Stimulated activated CD8-positive, alpha-beta memory T cell treated with anti-CD3 and anti-CD28 coated beads, Interleukin-15, amount 100 ng/mL, for 4 hours (primary cell): ENCODE results near the gene NDOR1.
A peak's percentile ranks its signal among the peaks of the same experiment; 100 is the strongest.

ENCODE experiments used
- DNase-seq, 2 donors: peaks; one replicate each; pipeline ENCODE4 v3.0.0-alpha.2; 2020; ENCODE audit warnings: low read depth in 2 of 2

NDOR1 gene

GRCh38 chr9:137205126-137206069 is at the start of gene NDOR1, which contains the start of gene TMEM203:
TSS of gene NDOR1 (plus strand) at chr9:137205700. CDS start at chr9:137205778, 78 bp downstream.
TSS of gene TMEM203 (minus strand) at chr9:137205648. CDS start at chr9:137205414, 234 bp downstream.
- peak; percentile 84 for DNase-seq

GRCh38 chr9:137156567-137157375 is 48.7 kb upstream of the NDOR1 start:
- DNase-seq = peak; percentile 44 to 69

GRCh38 chr9:137157618-137158415 is 47.7 kb upstream of the NDOR1 start:
- no peak for DNase-seq

DNA sequence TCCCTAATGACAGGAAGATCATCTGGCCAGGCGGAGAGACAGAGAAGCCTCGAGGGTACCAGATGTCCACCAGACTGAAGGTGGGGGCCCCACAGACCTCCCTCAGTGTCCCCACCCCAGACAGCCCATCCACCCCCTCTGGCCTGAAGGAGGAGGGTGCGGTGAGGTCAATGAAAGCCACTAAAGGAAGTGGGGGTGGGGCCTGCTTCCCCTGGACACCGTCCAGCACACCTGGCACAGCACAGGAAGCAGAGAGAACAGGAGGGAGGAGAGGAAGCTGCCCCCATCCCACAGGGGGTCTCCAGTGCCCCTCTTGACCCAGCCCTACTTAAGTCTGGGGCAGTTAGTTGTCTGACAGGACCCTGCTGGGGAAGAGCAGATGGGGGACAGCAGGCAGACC is 46.9 kb upstream of the NDOR1 start:
- DNase-seq = no peak

GRCh38 chr9:137159105-137160053 is 46.1 kb upstream of the NDOR1 start:
- no peak for DNase-seq

GRCh38 chr9:137160054-137160425 is 45.5 kb upstream of the NDOR1 start:
- no peak for DNase-seq

DNA sequence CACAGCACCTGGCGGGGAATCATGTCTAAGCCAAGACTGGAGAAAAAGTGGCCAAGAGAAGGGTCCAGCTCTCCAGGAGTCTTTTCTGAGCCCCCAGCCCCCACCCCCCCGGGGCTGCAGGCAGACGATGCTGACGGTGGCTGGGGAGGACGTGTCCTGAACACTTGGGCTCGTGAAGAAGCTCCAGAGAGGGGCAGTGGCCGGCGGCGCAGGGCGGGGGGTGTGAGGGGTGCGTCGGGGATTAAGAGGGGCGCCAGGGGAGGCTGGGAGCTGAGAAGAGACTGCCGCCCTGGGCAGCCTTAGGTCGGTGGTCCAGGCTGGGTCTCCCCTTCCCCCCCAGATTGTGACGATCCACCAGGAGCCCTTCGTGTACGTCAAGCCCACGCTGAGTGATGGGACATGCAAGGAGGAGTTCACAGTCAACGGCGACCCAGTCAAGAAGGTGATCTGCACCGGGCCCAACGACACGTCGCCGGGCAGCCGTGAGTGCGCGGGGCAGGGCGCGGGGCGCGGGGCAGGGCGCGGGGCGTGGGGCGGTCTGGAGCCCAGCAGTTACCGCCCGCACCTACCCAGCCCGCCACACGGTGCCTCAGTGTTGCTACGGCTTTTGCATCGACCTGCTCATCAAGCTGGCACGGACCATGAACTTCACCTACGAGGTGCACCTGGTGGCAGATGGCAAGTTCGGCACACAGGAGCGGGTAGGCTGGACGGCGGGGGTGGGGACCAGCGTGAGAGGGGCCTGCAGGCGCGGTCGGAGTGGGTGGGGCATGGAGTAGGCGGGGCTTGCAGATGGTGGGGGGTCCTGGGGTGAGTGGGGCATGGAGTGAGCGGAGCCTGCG is 44.6 kb upstream of the NDOR1 start:
- no peak for DNase-seq

- DNase-seq = no peak
Observed at GRCh38 chr9:137161558-137162486, 43.7 kb upstream of the NDOR1 start.

GRCh38 chr9:137162505-137163364 is 42.8 kb upstream of the NDOR1 start:
- DNase-seq = no peak

- DNase-seq = no peak
Observed at GRCh38 chr9:137163365-137163715, 42.2 kb upstream of the NDOR1 start.

GRCh38 chr9:137163805-137164204 is 41.7 kb upstream of the NDOR1 start:
- no peak for DNase-seq

GRCh38 chr9:137164370-137165249 is 40.9 kb upstream of the NDOR1 start:
- no peak for DNase-seq

DNA sequence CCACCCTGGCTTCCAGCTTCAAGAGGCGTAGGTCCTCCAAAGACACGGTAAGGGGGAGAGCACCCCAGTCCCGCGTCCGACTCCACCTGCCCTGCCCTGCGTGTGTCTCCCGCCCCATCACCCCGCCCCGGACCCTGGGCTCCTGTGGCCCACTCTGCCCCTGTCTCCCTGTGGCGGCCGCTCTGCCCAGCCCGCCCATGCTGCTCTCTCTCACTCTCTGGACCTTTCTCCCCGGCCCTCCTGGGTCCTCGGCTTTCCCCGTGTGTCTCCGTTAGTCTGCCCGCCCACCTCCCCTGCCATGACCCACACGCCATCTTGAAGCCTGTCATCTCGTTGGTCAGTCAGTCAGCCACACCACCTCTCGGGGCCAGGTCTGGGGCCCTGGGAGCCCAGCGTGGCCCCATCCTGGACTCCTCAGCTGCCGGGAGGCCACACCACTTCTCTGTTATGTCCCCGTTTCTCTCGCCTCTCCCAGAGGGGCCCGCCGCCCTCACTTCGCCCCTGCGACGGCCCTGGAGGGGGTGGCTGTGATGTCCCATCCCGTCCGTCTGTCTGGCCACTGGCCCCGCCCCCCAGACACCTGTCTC is 40.2 kb upstream of the NDOR1 start:
- DNase-seq = no peak

DNA sequence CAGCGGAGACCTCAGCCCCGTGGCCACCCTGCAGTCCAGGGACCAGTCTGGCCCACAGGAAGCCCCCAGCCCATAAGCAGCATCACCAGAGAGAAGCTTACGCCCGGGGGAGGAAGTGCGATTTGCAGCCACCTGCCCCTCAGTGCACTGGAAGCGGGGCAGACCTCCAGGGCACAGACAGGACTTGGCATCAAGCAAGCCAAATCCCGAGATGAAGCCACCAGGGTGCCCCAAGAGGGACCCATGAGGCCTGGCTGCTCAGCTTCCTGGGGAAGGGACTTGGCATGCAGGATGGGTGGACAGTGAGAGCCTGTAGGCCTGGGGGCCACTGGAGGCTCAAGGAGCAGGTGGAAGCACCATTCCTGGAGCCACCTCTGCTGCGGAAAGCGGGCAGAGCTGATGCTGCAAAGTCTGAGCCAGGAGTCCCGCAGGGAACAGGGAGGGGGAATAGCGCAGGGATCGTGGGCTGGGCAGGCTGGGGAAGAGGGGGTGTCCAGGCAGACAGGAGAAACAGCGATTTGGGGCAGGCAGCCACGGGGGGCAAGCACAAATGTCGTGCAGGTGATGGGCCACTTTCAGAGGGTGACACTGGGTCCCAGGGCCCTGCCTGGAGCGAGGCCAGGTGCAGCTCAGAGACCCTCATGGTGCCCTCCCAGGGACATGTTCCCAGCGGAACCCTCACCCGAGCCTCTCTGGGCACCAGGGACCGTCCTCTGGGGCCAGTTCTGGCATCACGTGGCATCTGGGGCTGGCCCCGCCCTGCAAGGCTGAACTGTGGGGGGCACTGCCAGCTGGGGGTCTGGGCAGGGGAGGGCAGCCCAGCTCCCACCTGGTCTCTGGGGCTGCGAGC is 38.9 kb upstream of the NDOR1 start:
- DNase-seq = no peak

DNA sequence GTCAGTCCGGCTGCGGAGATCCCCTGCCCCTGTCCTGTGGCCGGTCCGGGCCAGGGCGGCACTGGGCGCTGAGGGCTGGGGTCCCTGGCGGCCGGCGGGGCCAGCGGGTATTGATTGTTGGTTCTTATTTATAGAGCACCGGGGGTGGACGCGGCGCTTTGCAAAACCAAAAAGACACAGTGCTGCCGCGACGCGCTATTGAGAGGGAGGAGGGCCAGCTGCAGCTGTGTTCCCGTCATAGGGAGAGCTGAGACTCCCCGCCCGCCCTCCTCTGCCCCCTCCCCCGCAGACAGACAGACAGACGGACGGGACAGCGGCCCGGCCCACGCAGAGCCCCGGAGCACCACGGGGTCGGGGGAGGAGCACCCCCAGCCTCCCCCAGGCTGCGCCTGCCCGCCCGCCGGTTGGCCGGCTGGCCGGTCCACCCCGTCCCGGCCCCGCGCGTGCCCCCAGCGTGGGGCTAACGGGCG is 38.2 kb upstream of the NDOR1 start:
- DNase-seq = no peak
